Transverse colon (tissue), 3 donors: Measurements from ENCODE around the gene GREM2.

Experiments
- EP300 ChIP-seq: sonication (generic); formaldehyde crosslinking; IDR thresholded peaks from one replicate; pipeline ENCODE4 v1.6.1; 2017; ENCODE audit warnings: antibody characterized with exemption, low read depth
- TF ChIP-seq, protein P1 (sequence below), 5 experiments: fragments of 200-600 bp in 3 of 5; fragments of 450-650 bp in 2 of 5; sonication (generic) in 3 of 5; IDR thresholded peaks; 1 replicate in 2 of 5; 2 replicates in 3 of 5; pipeline ENCODE4 v1.5.1; 2016 to 2017; ENCODE audit warnings: antibody characterized with exemption in 5 of 5, inconsistent platforms in 3 of 5, mild to moderate bottlenecking in 2 of 5, moderate library complexity in 1 of 5

DNA sequence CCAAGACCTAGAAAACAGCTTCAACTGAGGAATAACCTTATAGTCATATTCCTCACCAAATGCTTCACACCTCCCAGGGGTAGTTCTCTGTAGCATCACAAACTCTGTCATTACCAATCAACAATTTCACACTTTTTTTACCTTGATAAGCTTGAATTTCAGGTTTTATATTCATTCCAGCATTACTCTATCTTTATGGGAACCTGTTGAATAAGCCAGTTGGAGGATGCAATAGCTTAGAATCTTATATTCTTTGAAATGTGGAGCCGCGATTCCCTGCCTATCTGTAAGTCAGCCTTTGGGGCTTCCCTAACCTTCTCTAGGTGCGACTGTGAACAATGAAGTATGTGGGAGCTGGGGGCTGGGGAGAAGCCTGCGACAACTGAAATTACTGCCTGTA, 145.4 kb downstream of the GREM2 start:
- TF ChIP-seq, protein P1, sequence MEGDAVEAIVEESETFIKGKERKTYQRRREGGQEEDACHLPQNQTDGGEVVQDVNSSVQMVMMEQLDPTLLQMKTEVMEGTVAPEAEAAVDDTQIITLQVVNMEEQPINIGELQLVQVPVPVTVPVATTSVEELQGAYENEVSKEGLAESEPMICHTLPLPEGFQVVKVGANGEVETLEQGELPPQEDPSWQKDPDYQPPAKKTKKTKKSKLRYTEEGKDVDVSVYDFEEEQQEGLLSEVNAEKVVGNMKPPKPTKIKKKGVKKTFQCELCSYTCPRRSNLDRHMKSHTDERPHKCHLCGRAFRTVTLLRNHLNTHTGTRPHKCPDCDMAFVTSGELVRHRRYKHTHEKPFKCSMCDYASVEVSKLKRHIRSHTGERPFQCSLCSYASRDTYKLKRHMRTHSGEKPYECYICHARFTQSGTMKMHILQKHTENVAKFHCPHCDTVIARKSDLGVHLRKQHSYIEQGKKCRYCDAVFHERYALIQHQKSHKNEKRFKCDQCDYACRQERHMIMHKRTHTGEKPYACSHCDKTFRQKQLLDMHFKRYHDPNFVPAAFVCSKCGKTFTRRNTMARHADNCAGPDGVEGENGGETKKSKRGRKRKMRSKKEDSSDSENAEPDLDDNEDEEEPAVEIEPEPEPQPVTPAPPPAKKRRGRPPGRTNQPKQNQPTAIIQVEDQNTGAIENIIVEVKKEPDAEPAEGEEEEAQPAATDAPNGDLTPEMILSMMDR (IDR thresholded peaks at IDR 0.05): no peak
- no peak for TF ChIP-seq EP300
